Spleen (tissue), 11 donors: ENCODE measurements around the gene REEP3. TPM values are rescaled to one million over a fixed set of nuclear protein-coding genes. Genes with fewer than 3 reads are reported as not detected.

Experiments used
- DNase-seq: peaks from one replicate; pipeline ENCODE4 v3.0.0-alpha.2; 2020
- H3K27ac ChIP-seq, 8 donors: fragments of 200-600 bp; sonication (generic) in 7 of 8; 1 replicate in 4 of 8; 2 replicates in 4 of 8; pipeline versions ENCODE4 v1.5.0 to v1.8.0; 2016 to 2021; ENCODE audit warnings: inconsistent platforms in 4 of 8, mild to moderate bottlenecking in 4 of 8, moderate library complexity in 1 of 8
- H3K27me3 ChIP-seq, 7 donors: fragments of 200-600 bp; sonication (generic) in 6 of 7; replicated peaks in 1 of 7; 1 replicate in 4 of 7; 2 replicates in 3 of 7; pipeline versions ENCODE4 v1.5.0 to v1.8.0; 2016 to 2021; ENCODE audit warnings: inconsistent platforms in 3 of 7, mild to moderate bottlenecking in 1 of 7
- H3K36me3 ChIP-seq, 6 donors: fragments of 200-600 bp; sonication (generic) in 5 of 6; 1 replicate in 4 of 6; 2 replicates in 2 of 6; pipeline versions ENCODE4 v1.5.0 to v1.8.0; 2016 to 2021; ENCODE audit warnings: inconsistent platforms in 2 of 6
- H3K4me1 ChIP-seq, 6 donors: fragments of 200-600 bp; sonication (generic) in 5 of 6; 1 replicate in 3 of 6; 2 replicates in 3 of 6; pipeline versions ENCODE4 v1.5.0 to v1.8.0; 2016 to 2021; ENCODE audit warnings: inconsistent platforms in 3 of 6
- H3K4me3 ChIP-seq, 8 donors: fragments of 200-600 bp; sonication (generic) in 7 of 8; 1 replicate in 4 of 8; 2 replicates in 4 of 8; pipeline versions ENCODE4 v1.5.0 to v1.8.0; 2016 to 2021; ENCODE audit warnings: inconsistent platforms in 4 of 8, mild to moderate bottlenecking in 4 of 8, moderate library complexity in 2 of 8
- H3K9me3 ChIP-seq, 8 donors: fragments of 200-600 bp; sonication (generic) in 7 of 8; 1 replicate in 4 of 8; 2 replicates in 4 of 8; pipeline versions ENCODE4 v1.5.0 to v1.8.0; 2016 to 2021; ENCODE audit warnings: inconsistent platforms in 4 of 8
- POLR2A ChIP-seq, 3 donors: fragments of 450-650 bp; IDR thresholded peaks; one replicate each; pipeline ENCODE4 v1.5.1; 2017; ENCODE audit warnings: antibody characterized with exemption in 3 of 3, mild to moderate bottlenecking in 1 of 3
- POLR2AphosphoS5 ChIP-seq, 3 donors: sonication (generic); formaldehyde crosslinking; IDR thresholded peaks; one replicate each; pipeline ENCODE4 v1.5.1; 2017; ENCODE audit warnings: antibody characterized with exemption in 3 of 3
- WGBS, 5 donors: extraction: QIAGEN DNeasy Blood & Tissue Kit in 3 of 5; methylation state at CpG; one replicate each; pipeline versions ENCODE4 v1.1.5 to v1.1.7; 2013 to 2018; 5-methylcytosine and 5-hydroxymethylcytosine counted together
- intact Hi-C: fragments of 100-400 bp; cut with DNase I; formaldehyde crosslinking; loops from one replicate; pipeline ENCODE4 v1.15.0; 2023; ENCODE audit warnings: low total_unique reads
- polyA plus RNA-seq, 3 donors: library from polyadenylated mRNA; stranded (reverse); fragments of 200-250 nt; gene quantifications; one replicate each; pipeline ENCODE4 v1.2.1, GENCODE V29; 2013
- total RNA-seq, 7 donors: library from RNA; depleted of rRNA in 3 of 7; stranded (reverse); fragments of >200 nt in 3 of 7; fragmentation: NEBNext Ultra II Directional in 4 of 7; extraction: Animal tissue kit (Norgen Biotek cat#: 25700) in 4 of 7; gene quantifications; one replicate each; pipeline versions ENCODE4 v1.1.0 to v1.2.1, GENCODE V29; 2016 to 2021
- TF ChIP-seq, protein P1 (sequence below), 11 experiments: fragments of 200-600 bp in 7 of 11; fragments of 450-650 bp in 4 of 11; sonication (generic) in 4 of 11; IDR thresholded peaks in 8 of 11; conservative IDR thresholded peaks in 3 of 11; 1 replicate in 7 of 11; 2 replicates in 4 of 11; pipeline versions ENCODE4 v1.4.0 to v1.8.0; 2016 to 2021; ENCODE audit warnings: antibody characterized with exemption in 11 of 11, inconsistent platforms in 4 of 11, mild to moderate bottlenecking in 1 of 11
- donor health status: healthy with polysubstance abuse.
- donor health status: DM: no; HTN: no; CAD: no; lungs with moderate emphysema.
- donor health status: DM: no; HTN: no; CAD: no.
- donor health status: Bipolar disorder and iron deficiency.
- donor health status: healthy.
- donor health status: DM: no; HTN: no; CAD: no.
- donor health status: DM: yes; HTN: yes; CAD: no.

REEP3 gene
- total and polyA plus RNA-seq, 10 donors = 4.0 to 46.5 (median 22.1) TPM

DNA sequence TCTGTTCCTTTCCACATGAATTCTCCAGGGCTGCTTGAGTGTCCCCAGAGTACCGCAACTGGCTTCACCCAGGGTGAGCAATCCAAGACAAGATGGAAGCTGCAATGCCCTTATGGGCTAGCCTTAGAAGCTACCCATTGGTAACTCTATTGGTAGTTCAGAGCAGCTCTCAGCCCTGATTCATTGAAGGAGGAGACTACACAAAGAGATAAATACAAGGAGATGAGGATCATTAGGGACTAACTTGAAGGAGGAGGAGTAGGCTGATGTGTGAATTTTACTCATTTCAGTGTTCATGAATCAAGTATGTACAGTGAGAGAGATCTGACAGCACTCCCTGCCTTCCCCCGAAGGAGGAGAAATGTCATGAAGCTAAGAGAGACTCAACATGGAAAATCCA is 124.0 kb downstream of the REEP3 start:
- Histone ChIP-seq H3K4me3 (no peak overlapping the region), H3K4me1 (peaks cover 0 to 4% (median 0%) of the 10 kb centered on the region in 6 donors), H3K27ac (peak overlapping the region in 7 of 8 donors; percentile 2 to 80 (median 74)), H3K27me3 (no peaks in the 10 kb centered on the region), H3K9me3 (no peaks in the 10 kb centered on the region), H3K36me3 (no peaks in the 10 kb centered on the region)
- intact Hi-C loops = no loop called here
- no peak for DNase-seq
- 66 to 95% (median 93%) methylated on average over 2 of the region's 2 CpGs for WGBS, 5 donors
- no peak for TF ChIP-seq POLR2A (IDR thresholded peaks at IDR 0.05)
- TF ChIP-seq, protein P1, sequence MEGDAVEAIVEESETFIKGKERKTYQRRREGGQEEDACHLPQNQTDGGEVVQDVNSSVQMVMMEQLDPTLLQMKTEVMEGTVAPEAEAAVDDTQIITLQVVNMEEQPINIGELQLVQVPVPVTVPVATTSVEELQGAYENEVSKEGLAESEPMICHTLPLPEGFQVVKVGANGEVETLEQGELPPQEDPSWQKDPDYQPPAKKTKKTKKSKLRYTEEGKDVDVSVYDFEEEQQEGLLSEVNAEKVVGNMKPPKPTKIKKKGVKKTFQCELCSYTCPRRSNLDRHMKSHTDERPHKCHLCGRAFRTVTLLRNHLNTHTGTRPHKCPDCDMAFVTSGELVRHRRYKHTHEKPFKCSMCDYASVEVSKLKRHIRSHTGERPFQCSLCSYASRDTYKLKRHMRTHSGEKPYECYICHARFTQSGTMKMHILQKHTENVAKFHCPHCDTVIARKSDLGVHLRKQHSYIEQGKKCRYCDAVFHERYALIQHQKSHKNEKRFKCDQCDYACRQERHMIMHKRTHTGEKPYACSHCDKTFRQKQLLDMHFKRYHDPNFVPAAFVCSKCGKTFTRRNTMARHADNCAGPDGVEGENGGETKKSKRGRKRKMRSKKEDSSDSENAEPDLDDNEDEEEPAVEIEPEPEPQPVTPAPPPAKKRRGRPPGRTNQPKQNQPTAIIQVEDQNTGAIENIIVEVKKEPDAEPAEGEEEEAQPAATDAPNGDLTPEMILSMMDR (IDR thresholded peaks at IDR 0.05 in 8 of 11, conservative IDR thresholded peaks at IDR 0.05 in 3 of 11) = no peak
- no peak for TF ChIP-seq POLR2AphosphoS5 (IDR thresholded peaks at IDR 0.05)

DNA sequence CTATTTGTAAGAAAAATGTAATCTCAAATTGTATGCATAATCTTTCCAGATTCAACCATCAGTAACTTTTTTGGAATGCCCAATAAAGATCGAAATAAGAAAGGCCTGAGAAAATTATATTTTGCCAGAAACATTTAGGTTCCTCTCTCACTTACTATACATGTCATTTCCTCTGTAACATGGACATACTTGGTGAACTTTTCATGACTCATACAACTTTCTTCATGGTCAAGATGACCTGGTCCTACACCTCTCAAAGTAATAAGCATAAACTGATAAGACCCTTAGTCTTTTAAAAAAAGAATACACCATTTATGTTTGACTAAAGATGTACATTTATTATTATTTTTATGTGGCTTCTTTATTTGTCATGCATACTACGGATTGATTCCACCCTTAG is 125.3 kb downstream of the REEP3 start:
- TF ChIP-seq, protein P1 (IDR thresholded peaks at IDR 0.05 in 8 of 11, conservative IDR thresholded peaks at IDR 0.05 in 3 of 11) = no peak
- no peak for TF ChIP-seq POLR2AphosphoS5 (IDR thresholded peaks at IDR 0.05)
- no peak for TF ChIP-seq POLR2A (IDR thresholded peaks at IDR 0.05)
- DNase-seq = no peak
- Histone ChIP-seq H3K27me3 (no peaks in the 10 kb centered on the region), H3K4me1 (peaks cover 0 to 4% (median 0%) of the 10 kb centered on the region in 6 donors), H3K9me3 (no peaks in the 10 kb centered on the region), H3K27ac (no peak overlapping the region), H3K4me3 (no peak overlapping the region), H3K36me3 (no peaks in the 10 kb centered on the region)
- intact Hi-C loops = no loop called here
- 75 to 85% (median 81%) methylated on average over 2 of the region's 2 CpGs for WGBS, 5 donors

DNA sequence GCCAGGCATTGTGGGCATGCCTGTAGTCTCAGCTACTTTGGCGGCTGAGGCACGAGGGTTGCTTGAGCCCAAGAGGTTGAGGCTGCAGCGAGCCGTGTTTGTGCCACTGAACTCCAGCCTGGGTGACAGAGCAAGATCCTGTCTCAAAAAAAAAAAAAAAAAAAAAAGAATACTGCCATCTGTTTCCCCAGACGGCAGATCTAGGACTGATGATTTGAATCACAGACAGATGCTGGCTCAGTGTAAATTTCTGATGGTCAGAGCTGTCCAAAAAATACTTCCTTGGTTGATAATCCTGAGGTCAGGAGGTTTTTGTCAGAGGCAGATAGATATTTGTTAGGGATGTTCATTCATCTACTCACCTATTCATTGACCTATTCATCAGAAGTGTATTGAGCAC is 130.7 kb downstream of the REEP3 start:
- no peak for DNase-seq
- Histone ChIP-seq H3K4me3 (no peak overlapping the region), H3K4me1 (no peaks in the 10 kb centered on the region), H3K27ac (no peak overlapping the region), H3K9me3 (peaks cover 0 to 5% (median 0%) of the 10 kb centered on the region in 8 donors), H3K36me3 (no peaks in the 10 kb centered on the region), H3K27me3 (no peaks in the 10 kb centered on the region)
- WGBS, 5 donors = 58 to 86% (median 69%) methylated on average over 5 of the region's 5 CpGs
- intact Hi-C loops = no loop called here
- TF ChIP-seq POLR2A (IDR thresholded peaks at IDR 0.05) (no peak), POLR2AphosphoS5 (IDR thresholded peaks at IDR 0.05) (no peak)
- TF ChIP-seq, protein P1 (IDR thresholded peaks at IDR 0.05 in 8 of 11, conservative IDR thresholded peaks at IDR 0.05 in 3 of 11) = no peak

DNA sequence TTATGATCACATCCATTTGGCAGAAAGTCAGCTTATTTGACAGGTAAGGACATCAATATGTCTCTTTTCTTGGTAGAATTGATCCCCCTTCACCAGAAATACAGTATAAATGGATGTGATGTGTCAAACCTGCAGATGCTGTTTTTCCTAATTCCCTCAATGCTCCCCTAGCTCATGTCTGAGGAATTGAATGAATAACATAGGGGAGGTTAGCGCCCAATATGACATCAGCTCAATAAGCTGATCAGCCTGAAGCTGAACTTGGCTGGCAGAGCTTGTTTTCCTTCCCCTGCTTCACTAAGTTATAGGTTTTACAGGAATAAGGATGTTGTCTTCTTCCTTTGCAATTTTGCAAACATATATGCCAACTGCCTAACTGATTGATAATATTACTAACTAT is 132.5 kb downstream of the REEP3 start:
- Histone ChIP-seq H3K27ac (no peak overlapping the region), H3K4me1 (no peaks in the 10 kb centered on the region), H3K36me3 (no peaks in the 10 kb centered on the region), H3K9me3 (peaks cover 0 to 5% (median 0%) of the 10 kb centered on the region in 8 donors), H3K27me3 (no peaks in the 10 kb centered on the region), H3K4me3 (no peak overlapping the region)
- WGBS, 5 donors = 90 to 97% (median 93%) methylated on average over 1 of the region's 1 CpG
- intact Hi-C loops = no loop called here
- no peak for TF ChIP-seq POLR2A (IDR thresholded peaks at IDR 0.05)
- TF ChIP-seq, protein P1 (IDR thresholded peaks at IDR 0.05 in 8 of 11, conservative IDR thresholded peaks at IDR 0.05 in 3 of 11) = no peak
- TF ChIP-seq POLR2AphosphoS5 (IDR thresholded peaks at IDR 0.05) = no peak
- DNase-seq = no peak
